Smooth muscle cell (in vitro differentiated cells): Measurements from ENCODE around the gene ABCA9. TPM values are rescaled to one million over a fixed set of nuclear protein-coding genes. Genes with fewer than 3 reads are reported as not detected.
"Not testable (repeated sequence)": the region's sequence is repeated elsewhere in the genome, so short reads cannot be mapped to it uniquely, and the experiment has no call there.

Experiments
- DNase-seq: peaks from one replicate; lab custom pipeline; 2025; ENCODE audit not compliant: unreplicated experiment; lab: John Stamatoyannopoulos, UW
- H2AFZ ChIP-seq: fragments of 200-600 bp; sonication (generic); 2 replicates; pipeline ENCODE4 v1.6.0; 2016; ENCODE audit warnings: antibody characterized with exemption, low read depth, mild to moderate bottlenecking
- H3F3A ChIP-seq: fragments of 200-600 bp; sonication (generic); 2 replicates; pipeline ENCODE4 v1.6.0; 2017; ENCODE audit warnings: antibody characterized with exemption, low read depth
- H3K27ac ChIP-seq: fragments of 200-600 bp; sonication (generic); 2 replicates; pipeline ENCODE4 v1.5.1; 2016; ENCODE audit warnings: low read depth, mild to moderate bottlenecking
- H3K27me3 ChIP-seq: fragments of 200-600 bp; sonication (generic); 2 replicates; pipeline ENCODE4 v1.6.1; 2016; ENCODE audit warnings: low read depth, mild to moderate bottlenecking
- H3K36me3 ChIP-seq: fragments of 200-600 bp; sonication (generic); 2 replicates; pipeline ENCODE4 v1.5.1; 2016; ENCODE audit warnings: low read depth
- H3K4me1 ChIP-seq: fragments of 200-600 bp; sonication (generic); 2 replicates; pipeline ENCODE4 v1.5.1; 2016; ENCODE audit warnings: low read depth
- H3K4me2 ChIP-seq: fragments of 200-600 bp; sonication (generic); 2 replicates; pipeline ENCODE4 v1.6.0; 2016; ENCODE audit warnings: mild to moderate bottlenecking
- H3K4me3 ChIP-seq: fragments of 200-600 bp; sonication (generic); 2 replicates; pipeline ENCODE4 v1.5.1; 2016; ENCODE audit warnings: mild to moderate bottlenecking
- H3K79me2 ChIP-seq: fragments of 200-600 bp; sonication (generic); 2 replicates; pipeline ENCODE4 v1.6.0; 2016; ENCODE audit warnings: low read depth, mild to moderate bottlenecking
- H3K9ac ChIP-seq: fragments of 200-600 bp; sonication (generic); 2 replicates; pipeline ENCODE4 v1.6.0; 2016; ENCODE audit warnings: low read depth
- H3K9me3 ChIP-seq: fragments of 200-600 bp; sonication (generic); replicated peaks from 2 replicates; pipeline ENCODE4 v1.5.1; 2016; ENCODE audit warnings: low read depth
- H4K20me1 ChIP-seq: fragments of 200-600 bp; sonication (generic); 2 replicates; pipeline ENCODE4 v1.6.0; 2016; ENCODE audit warnings: low read depth
- WGBS: methylation state at CpG from one replicate; pipeline ENCODE4 v1.1.7; 2016; ENCODE audit warnings: low lambda C conversion rate; 5-methylcytosine and 5-hydroxymethylcytosine counted together
- polyA plus RNA-seq: library from polyadenylated mRNA; unstranded; fragments of >200 nt; fragmentation: Nextera tagmentation; extraction: Ambion mirVana; gene quantifications from 2 replicates; pipeline ENCODE4 v1.2.1, GENCODE V29; 2016
- total RNA-seq: library from RNA; depleted of rRNA; stranded (reverse); fragments of >200 nt; gene quantifications from 2 replicates; pipeline ENCODE4 v1.2.3, GENCODE V29; 2014
- TF ChIP-seq, protein P1 (sequence below): fragments of 200-600 bp; sonication (generic); IDR thresholded peaks from 2 replicates; pipeline ENCODE4 v1.5.1; 2017; ENCODE audit warnings: borderline replicate concordance, mild to moderate bottlenecking, antibody characterized with exemption; ENCODE audit not compliant: insufficient read depth, poor library complexity, severe bottlenecking

The ABCA9 gene
- total and polyA plus RNA-seq, 2 experiments from 2014 or later, result not detected

DNA sequence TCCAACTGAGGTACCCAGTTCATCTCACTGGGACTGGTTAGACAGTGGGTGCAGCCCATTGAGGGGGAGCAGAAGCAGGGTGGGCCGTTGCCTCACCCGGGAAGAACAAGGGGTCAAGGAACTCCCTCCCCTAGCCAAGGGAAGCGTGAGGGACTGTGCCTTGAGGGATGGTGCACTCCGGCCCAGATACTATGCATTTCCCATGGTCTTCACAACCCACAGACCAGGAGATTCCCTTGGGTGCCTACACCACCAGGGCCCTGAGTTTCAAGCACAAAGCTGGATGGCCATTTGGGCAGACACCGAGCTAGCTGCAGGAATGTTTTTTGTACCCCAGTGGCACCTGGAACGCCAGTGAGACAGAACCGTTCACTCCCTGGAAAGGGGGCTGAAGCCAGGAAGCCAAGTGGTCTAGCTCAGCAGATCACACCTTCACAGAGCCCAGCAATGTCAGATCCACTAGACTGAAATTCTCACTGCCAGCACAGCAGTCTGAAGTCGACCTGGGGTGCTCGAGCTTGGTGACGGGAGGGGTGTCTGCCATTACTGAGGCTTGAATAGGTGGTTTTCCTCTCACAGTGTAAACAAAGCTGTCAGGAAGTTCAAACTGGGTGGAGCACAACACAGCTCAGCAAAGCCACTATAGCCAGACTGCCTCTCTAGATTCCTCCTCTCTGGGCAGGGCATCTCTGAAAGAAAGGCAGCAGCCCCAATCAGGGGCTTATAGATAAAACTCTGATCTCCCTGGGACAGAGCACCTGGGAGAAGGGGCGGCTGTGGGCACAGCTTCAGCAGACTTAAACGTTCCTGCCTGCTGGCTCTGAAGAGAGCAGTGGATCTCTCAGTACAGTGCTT lies 9.9 kb upstream of the ABCA9 start:
- H3K27me3 ChIP-seq, H4K20me1 ChIP-seq, H3K9ac ChIP-seq, H3K9me3 ChIP-seq, DNase-seq, H3K36me3 ChIP-seq, H3K79me2 ChIP-seq, H3K4me3 ChIP-seq, H3F3A ChIP-seq, H2AFZ ChIP-seq, H3K4me2 ChIP-seq, H3K27ac ChIP-seq, H3K4me1 ChIP-seq: not testable (repeated sequence)
- WGBS, result 77% methylated on average over 12 of the region's 12 CpGs

DNA sequence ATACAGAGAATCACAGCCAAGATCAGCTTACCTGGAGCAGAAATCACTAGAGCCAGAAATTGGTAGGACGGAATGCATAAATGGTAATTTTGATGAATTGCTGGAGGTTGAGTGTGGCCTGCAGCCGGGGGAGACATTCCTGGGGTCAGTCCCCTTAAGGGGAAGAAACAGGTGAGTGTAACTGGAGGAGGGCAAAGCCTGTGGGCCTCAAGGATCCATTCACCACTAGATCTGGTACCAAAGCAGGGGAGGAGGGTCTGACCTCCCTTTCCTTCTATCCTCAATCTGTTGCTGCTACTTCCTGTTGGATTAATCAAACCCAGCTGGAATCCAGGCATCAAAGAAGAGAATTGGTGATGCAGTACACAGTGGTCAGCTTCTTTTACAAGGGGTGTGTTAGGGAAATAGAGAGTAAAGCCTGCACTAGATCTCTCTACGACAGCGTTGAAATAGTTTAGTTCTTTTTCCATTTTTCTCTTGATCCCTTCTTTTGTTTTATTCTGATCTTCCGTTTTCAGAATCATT lies 8.6 kb upstream of the ABCA9 start:
- no peaks in the 10 kb centered on the region for H4K20me1 ChIP-seq

DNA sequence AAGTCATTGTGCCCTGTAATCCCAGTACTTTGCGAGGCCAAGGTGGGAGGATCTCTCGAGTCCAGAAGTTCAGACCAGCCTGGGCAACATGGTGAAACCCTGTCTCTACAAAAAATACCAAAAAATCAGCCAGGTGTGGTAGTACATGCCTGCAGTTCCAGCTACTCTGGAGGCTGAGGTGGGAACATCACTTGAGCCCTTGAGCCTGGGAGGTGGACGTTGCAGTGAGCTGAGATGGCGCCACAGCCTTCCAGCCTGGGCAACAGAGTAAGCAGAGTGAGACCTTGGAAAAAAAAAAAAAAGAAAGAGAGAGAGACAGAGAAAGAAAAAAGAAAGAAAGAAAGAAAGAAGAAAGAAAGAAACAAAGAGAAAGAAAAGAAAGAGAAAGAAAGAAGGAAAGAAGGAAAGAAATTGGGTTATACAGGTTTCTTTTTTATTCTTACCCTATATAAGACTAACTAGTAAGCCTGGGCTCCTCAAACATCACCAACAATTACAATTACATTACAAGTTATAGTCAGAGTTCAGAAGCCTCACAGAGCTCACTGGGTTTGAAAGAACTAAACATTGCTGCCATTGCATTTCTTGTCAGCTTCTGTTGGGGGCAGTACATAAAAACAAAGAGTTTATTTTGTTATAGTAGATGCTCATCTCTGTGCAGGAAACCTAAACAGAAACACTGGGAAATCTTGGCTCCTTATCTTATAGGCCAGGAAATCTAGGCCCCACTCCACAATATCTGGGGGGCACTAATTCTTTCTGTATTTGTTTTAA lies 6.7 kb upstream of the ABCA9 start:
- H3K27me3 ChIP-seq, result no peaks in the 10 kb centered on the region
- no peak for DNase-seq
- H3K4me2 ChIP-seq, result no peak overlapping the region
- 93% methylated on average over 4 of the region's 4 CpGs for WGBS
- TF ChIP-seq, protein P1, sequence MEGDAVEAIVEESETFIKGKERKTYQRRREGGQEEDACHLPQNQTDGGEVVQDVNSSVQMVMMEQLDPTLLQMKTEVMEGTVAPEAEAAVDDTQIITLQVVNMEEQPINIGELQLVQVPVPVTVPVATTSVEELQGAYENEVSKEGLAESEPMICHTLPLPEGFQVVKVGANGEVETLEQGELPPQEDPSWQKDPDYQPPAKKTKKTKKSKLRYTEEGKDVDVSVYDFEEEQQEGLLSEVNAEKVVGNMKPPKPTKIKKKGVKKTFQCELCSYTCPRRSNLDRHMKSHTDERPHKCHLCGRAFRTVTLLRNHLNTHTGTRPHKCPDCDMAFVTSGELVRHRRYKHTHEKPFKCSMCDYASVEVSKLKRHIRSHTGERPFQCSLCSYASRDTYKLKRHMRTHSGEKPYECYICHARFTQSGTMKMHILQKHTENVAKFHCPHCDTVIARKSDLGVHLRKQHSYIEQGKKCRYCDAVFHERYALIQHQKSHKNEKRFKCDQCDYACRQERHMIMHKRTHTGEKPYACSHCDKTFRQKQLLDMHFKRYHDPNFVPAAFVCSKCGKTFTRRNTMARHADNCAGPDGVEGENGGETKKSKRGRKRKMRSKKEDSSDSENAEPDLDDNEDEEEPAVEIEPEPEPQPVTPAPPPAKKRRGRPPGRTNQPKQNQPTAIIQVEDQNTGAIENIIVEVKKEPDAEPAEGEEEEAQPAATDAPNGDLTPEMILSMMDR, result no peak
- no peaks in the 10 kb centered on the region for H3K36me3 ChIP-seq
- H3K27ac ChIP-seq, result no peak overlapping the region
- H3F3A ChIP-seq, result no peaks in the 10 kb centered on the region
- no peak overlapping the region for H2AFZ ChIP-seq
- no peaks in the 10 kb centered on the region for H3K4me1 ChIP-seq
- H3K9me3 ChIP-seq, result no peaks in the 10 kb centered on the region
- H3K79me2 ChIP-seq, result no peaks in the 10 kb centered on the region
- H4K20me1 ChIP-seq, result no peaks in the 10 kb centered on the region
- no peak overlapping the region for H3K9ac ChIP-seq
- no peak overlapping the region for H3K4me3 ChIP-seq

More for the DNA sequence above, 8.6 kb upstream of the ABCA9 start:
- Histone ChIP-seq H3K27me3 (no peaks in the 10 kb centered on the region), H3K27ac (no peak overlapping the region), H3F3A (no peaks in the 10 kb centered on the region), H3K79me2 (no peaks in the 10 kb centered on the region), H3K9me3 (no peaks in the 10 kb centered on the region), H3K4me1 (no peaks in the 10 kb centered on the region), H3K4me2 (no peak overlapping the region), H3K9ac (no peak overlapping the region), H3K4me3 (no peak overlapping the region), H2AFZ (no peak overlapping the region), H3K36me3 (no peaks in the 10 kb centered on the region)
- TF ChIP-seq, protein P1, result no peak
- 71% methylated on average over 5 of the region's 5 CpGs for WGBS
- no peak for DNase-seq

DNA sequence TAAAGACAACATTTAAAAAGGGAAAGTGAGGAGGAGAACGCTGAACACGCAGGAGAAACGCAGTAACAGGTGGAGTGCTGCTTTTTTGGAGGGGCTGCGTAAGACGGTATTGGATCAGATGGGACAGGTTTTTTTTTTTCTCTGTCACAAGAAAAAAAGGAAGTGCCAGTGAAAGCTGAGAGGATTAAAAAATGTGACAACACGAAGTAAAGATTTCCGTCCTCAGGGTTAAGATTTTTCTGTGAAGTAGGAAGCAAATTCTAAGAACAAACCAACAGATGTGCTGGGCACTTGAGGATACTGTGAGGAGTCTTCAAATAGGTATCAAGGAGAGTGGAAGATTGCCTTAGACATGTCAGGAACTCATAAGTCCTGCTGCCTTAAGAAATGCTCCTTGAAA lies 5.8 kb upstream of the ABCA9 start:
- 86% methylated on average over 7 of the region's 7 CpGs for WGBS
- TF ChIP-seq, protein P1, result no peak
- no peaks in the 10 kb centered on the region for H4K20me1 ChIP-seq

More for the DNA sequence above, 5.8 kb upstream of the ABCA9 start:
- Histone ChIP-seq H3K9ac (no peak overlapping the region), H3K4me2 (no peak overlapping the region), H3K9me3 (no peaks in the 10 kb centered on the region), H3K27me3 (no peaks in the 10 kb centered on the region), H3F3A (no peaks in the 10 kb centered on the region), H3K36me3 (no peaks in the 10 kb centered on the region), H2AFZ (no peak overlapping the region), H3K79me2 (no peaks in the 10 kb centered on the region), H3K4me3 (no peak overlapping the region), H3K4me1 (no peaks in the 10 kb centered on the region), H3K27ac (no peak overlapping the region)
- DNase-seq, result no peak
